HG02884 (cell line): ENCODE measurements around the gene SYDE1.
"Not testable (repeated sequence)": the region's sequence is repeated elsewhere in the genome, so short reads cannot be mapped to it uniquely, and the experiment has no call there.

ENCODE experiments used
- ATAC-seq: cut with Tn5 transposase; IDR thresholded peaks from one replicate; pipeline ENCODE4 v1.9.1; 2021; ENCODE audit warnings: mild to moderate bottlenecking, moderate library complexity; ENCODE audit not compliant: unreplicated experiment

Gene SYDE1, protein sequence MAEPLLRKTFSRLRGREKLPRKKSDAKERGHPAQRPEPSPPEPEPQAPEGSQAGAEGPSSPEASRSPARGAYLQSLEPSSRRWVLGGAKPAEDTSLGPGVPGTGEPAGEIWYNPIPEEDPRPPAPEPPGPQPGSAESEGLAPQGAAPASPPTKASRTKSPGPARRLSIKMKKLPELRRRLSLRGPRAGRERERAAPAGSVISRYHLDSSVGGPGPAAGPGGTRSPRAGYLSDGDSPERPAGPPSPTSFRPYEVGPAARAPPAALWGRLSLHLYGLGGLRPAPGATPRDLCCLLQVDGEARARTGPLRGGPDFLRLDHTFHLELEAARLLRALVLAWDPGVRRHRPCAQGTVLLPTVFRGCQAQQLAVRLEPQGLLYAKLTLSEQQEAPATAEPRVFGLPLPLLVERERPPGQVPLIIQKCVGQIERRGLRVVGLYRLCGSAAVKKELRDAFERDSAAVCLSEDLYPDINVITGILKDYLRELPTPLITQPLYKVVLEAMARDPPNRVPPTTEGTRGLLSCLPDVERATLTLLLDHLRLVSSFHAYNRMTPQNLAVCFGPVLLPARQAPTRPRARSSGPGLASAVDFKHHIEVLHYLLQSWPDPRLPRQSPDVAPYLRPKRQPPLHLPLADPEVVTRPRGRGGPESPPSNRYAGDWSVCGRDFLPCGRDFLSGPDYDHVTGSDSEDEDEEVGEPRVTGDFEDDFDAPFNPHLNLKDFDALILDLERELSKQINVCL

DNA sequence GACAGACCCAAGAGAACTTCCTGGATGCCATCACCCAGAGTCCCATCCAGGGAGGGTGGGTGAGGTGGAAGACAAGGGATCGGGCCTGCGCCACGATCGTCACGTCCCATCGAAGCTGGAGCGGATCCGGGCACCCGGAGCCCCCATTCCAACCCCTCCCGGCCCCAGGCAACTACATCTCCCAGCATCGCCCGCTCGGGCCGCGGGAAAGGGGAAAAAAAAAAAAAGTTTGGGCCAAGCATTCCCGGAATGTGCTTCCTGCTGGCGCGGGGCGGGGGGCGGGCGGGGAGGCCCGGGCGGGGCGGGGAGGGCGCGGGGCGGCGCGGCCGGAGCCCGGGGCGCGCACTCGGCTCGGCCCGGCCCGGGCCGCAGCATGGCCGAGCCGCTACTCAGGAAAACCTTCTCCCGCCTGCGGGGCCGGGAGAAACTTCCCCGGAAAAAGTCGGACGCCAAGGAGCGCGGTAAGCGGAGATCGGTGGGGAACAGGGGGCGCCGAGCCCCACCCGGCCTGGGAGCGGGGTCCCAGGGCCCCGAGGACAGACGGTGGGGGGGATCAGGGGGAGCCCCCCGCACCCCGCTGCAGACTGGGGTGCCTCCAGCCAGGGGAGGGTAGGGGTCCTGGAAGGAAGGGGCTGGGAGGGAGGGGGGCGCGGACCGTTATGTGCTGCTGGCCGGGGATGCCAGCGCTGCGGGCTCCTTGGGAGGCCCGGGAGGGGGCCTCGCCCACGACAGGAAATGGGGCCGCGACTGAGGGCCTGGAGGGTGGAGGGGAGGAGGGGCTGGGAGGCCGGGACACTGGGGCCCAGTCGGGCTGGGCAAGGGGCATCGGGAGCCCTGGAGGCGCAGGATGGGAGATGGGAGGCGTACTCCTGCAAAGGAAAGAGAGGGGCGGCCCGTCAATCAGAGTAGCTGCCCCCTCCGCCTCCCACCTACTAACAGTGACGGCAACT lies at the start of gene SYDE1:
Gene SYDE1, plus strand, starts transcription at position 341 of the 950 bp plus-strand sequence. Its CDS starts 33 bp downstream, at position 374.
- ATAC-seq, result no peak

DNA sequence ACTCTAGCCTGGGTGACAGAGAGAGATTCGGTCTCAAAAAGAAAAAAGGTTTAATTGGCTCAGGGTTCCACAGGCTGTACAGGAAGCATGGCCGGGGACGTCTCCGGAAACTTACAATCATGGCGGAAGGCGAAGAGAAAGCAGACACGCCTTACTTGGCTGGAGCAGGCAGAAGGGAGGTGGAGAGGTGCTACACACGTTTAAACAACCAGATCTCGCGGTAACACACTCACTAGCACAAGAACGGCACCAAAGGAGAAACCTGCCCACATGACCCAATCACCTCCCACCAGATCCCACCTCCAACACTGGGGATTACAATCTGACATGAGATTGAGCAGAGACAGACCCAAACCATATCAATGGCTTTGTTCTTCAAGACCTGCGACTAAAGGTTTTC lies 45.2 kb upstream of the SYDE1 start:
- no peak for ATAC-seq

DNA sequence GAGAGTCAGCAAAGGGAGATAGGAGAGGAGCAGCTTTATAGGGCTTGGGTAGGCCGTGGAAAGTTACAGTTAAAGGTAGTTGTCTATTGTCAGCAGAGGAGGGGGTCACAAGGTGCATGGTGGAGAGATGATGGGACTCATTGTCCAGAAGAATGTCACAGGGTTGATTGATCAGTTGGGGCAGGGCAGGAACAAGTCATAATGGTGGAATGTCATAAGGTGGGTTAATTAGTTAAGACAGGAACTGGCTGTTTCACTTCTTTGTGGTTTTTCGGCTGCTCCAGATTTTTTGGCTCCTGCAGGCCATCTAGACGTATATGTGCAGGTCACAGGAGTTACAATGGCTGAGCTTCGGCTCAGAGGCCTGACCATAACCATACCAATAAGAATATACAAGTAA lies 36.8 kb upstream of the SYDE1 start:
- not testable (repeated sequence) for ATAC-seq

DNA sequence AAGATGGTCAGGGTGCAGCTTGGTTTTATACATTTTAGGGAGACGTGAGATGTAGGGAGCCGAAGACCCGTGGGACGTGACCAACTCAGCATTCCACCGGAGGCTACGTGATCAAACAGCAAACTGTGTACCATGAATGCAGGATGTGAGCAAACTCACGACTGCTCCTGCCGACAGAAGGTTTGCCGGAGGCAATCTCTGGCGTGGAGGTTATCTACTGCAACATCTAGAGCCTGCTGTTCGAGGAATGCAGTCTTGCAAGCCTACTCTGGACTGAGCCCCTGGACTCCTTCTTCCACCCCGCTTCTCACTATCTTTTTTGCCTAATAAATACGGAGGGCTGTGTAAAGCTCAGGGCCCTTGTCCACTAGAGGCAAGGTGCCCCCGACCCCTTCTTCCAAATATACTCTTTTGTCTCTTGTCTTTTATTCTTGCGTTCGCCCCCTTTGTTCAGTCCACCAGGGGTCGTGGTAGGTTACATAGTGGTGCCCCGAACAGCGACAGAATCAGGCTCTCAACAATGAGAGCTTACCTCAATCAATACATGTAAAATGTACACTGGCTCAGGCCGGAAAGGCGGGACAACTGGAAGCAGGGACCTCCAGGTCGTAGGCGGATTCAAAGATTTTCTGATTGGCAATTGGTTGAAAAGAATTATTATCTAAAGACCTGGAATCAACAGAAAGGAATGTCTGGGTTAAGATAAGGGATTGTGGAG lies 34.1 kb upstream of the SYDE1 start:
- no peak for ATAC-seq

DNA sequence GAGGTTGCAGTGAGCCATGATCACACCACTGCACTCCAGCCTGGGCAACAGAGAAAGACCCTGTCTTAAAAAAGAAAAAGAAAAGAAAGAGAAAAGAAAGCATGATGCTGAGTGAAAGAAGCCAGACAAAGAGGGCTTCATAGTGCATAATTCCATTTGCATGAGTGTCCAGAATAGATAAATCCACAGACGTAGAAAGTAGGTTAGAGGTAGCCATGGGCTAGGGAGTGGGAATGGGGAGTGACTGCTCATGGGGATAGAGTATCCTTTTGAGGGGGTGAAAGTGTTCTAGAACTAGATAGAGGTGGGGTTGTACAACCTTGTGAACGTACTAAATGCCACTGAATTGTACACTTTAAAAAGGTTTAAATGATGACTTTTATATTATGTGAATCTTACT lies 32.8 kb upstream of the SYDE1 start:
- ATAC-seq, result no peak

DNA sequence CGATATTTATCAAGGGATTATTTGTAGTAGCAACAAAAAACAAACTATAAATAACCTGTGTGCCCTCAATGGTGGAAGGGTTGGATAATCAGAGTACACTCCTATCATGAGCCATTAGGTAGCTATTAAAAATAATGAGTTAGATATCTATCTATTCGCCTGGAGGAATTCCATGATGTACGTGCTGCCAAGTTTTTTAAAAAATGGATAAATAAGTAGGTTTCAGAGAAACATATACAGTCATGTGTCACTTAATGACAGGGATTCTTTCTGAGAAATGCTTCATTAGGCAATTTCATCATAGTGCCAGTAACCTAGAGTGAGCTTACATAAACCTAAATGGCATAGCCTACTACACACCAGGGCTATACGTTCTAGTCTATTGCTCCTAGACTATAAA lies 31.4 kb upstream of the SYDE1 start:
- ATAC-seq, result no peak

DNA sequence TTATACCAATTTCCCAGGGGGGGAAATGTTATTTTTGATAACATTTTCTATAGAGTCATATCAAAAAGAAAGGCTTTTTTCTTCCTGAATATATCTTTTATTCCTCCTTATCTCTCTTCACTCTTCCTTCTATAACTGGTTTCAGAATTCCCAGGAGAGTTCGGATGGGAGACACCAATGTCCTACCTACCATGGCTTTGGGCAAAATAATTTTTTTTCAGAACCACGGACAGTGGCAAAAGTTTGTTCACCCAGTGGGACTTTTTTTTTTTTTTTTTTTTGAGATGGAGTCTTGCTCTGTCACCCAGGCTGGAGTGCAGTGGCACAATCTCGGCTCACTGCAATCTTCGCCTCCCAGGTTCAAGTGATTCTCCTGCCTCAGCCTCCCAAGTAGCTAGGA lies 27.2 kb upstream of the SYDE1 start:
- not testable (repeated sequence) for ATAC-seq

DNA sequence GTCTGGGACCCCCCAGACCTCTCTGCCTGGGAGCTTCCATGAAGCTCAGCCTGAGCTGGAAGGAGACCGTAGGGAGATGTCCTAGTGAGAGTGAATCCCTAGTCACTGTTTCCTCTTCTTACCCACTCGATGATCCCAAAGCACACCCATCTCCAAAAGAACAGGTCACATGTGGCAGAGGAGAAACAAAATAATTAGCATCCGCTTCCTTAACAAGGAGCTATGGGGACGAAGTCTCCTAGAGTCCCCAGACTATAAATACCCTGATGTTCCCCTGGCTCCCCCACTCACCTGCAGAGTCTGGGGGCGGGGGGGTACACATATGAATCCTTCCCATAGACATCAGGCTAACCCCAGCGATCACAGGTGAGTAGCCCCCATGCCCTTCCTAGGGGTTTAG lies 25.3 kb upstream of the SYDE1 start, which contains the start of gene OR1I1:
Gene OR1I1, plus strand, starts transcription at position 301 of the 400 bp plus-strand sequence. CDS start 4,855 bp downstream, outside the sequence.
- no peak for ATAC-seq

DNA sequence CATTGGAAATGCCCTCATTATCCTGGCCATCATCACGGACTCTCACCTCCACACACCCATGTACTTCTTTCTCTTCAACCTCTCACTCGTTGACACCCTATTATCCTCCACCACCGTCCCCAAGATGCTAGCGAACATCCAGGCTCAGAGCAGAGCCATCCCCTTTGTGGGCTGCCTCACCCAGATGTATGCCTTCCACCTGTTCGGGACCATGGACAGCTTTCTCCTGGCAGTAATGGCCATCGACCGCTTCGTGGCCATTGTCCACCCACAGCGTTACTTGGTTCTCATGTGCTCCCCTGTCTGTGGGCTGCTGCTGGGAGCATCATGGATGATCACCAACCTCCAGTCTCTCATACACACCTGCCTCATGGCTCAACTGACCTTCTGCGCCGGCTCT lies 20.0 kb upstream of the SYDE1 start:
- ATAC-seq, result no peak

DNA sequence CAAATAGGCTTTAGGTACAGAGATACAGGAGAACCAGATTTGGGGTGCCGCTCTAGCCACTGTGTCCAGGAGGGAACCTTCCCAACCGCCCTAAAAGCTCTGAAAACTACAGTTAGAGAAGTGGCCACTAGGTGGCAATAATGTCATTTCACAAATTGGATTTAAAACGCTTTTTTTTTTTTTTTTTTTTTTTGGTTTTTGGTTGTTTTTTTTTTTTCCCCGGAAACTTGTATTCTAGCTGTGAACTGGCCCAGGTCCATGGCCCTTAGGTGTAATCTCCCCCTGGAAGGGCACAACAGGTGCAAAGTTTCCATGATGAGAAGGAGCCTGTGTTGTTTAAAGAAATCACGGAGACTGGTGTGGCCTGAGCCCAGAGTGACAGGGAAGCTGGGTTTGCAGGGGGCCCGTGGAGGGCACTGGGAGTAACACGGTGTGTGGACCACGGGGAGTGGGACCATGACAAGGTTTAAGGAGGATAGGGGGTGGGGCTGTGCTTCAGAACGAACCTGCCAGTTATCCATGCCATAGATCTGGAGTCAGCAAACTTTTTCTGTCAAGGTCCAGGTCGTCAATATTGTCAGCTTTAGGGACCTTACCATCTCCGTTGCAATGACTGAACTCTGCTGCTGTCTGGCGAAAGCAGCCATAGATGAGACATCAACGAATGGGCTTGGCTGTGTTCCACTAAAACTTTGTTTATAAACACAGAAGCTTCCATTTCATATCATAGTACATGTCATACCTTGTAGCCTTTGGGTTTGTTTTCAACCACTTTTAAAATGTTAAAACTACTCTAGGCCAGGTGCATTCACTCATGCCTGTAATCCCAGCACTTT lies 15.1 kb upstream of the SYDE1 start:
- no peak for ATAC-seq

DNA sequence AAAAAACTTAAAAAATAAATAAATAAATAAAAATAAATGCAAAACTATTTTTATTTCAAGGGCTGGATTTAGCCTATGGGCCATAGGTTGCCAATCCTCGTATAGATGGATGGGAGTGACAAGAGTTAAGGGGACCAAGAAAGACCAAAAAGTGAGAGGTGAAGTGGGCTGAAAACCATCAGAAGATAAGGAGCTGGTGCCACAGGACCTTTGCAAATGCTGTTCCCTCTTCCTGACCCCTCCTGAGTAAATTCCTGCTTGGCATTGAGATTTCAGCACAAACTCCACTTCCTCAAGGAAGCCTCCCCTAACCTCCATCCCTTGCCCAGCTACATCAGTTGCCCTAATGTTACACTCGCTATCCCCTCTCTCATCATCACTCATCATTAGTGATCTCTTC lies 14.2 kb upstream of the SYDE1 start:
- ATAC-seq, result no peak

DNA sequence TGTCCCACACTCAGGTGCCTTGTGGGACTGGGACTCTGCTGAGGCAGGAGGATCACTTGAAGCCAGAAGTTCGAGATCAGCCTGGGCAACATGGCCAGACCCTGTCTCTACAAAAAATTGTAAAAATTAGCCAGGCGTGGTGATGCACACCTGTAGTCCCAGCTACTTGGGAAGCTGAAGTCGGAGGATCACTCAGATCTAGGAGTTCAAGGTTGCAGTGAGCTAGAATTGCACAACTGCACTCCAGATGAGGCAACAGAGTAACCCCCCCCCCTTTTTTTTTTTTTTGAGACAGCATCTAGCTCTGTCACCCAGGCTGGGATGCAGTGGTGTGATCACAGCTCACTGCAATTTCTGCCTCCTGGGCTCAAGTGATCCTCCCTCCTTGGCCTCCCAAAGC lies 11.0 kb upstream of the SYDE1 start:
- no peak for ATAC-seq

DNA sequence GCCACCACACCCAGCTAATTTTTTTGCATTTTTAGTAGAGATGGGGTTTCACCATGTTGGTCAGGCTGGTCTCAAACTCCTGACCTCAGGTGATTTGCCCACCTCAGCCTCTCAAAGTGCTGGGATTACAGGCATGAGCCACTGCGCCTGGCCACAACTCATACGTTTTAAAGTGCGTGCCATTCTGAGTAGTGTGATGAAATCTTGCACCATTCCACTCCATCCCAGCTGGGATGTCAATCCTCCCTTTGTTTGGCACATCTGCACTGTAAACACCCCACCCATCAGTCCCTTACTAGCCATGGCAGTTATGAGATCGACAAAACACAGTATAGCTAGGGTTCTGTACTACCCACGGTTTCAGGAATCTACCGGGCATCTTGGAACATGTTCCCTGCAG lies 9.2 kb upstream of the SYDE1 start:
- not testable (repeated sequence) for ATAC-seq

DNA sequence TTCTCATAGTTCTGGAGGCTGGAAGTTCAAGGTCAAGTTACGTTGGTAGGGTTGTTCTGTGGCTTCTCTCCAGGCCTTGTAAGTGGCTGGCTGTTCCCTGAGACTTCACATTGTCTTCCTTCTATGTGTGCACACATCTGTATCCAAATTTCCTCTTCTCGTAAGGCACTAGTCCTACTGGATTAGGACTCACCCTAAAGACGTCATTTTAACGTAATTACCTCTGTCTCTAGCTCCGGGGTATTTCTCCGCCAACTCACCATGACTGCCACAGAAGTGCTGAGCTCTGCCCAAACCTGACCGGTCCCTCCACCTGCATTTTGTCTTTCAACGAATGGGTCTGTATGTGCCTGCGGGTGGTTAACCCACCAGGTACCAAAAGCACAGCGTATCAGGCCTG lies 8.7 kb upstream of the SYDE1 start:
- no peak for ATAC-seq

DNA sequence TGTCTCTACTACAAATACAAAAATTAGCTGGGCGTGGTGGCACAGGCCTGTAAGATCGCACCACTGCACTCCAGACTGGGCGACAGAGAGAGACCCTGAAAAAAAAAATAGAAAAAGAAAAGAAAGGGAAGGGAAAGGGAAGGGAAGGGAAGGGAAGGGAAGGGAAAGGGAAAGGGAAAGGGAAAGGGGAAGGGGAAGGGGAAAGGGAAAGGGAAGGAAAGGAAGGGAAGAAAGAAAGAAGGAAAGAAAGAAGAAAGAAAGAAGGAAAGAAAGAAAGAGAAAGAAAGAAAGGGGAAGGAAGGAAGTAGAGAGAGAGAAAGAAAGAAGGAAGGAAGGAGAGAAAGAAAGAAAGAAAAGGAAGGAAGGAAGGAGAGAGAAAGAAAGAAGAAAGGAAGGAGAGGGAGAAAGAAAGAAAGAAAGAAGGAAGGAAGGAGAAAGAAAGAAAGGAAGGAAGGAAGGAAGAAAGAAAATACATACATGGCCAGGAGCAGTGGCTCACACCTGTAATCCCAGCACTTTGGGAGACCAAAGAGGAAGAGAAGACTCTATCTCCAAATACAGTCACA lies 8.1 kb upstream of the SYDE1 start:
- ATAC-seq, result no peak

DNA sequence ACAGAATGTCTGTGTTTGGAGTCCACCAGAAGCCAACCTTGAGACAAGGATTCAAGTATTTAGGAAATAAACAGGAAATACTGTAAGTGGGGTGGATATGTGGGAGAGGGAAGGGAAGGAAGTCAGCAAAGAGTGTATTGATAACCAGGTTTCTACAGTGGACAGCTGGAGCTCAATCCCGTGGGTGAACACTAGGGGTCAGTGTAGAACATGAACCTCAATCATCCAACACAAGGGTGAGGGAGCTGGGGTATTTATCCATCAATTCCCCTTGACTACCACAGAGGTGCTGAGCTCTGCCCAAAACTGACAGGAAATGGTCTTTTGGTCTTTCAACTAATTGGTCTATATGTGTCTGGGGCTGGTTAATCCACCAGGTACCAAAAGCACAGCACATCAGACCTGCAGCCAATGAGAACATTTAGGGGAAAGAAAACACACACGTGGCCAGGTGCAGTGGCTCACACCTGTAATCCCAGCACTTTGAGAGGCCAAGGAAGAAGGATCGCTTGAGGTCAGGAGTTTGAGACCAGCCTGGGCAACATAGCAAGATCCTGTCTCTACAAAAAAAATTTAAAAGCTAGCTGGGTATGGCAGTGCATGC lies 5.6 kb upstream of the SYDE1 start:
- ATAC-seq, result no peak

DNA sequence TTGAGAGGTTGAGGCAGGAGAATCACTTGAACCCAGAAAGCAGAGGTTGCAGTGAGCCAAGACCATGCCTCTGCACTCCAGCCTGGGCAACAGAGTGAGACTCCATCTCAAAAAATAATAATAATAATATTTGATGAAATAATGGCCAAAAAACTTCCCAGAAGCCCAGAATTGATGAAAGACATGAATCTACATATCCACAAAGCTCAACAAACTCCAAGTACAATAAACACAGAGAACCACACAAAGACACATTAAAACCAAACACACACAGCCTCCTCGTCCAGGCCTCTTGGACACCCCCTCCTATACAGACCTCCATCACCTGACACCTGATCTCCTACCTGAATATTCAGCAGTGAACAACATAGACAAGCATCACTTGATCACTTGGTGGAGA lies 3.2 kb upstream of the SYDE1 start:
- no peak for ATAC-seq

DNA sequence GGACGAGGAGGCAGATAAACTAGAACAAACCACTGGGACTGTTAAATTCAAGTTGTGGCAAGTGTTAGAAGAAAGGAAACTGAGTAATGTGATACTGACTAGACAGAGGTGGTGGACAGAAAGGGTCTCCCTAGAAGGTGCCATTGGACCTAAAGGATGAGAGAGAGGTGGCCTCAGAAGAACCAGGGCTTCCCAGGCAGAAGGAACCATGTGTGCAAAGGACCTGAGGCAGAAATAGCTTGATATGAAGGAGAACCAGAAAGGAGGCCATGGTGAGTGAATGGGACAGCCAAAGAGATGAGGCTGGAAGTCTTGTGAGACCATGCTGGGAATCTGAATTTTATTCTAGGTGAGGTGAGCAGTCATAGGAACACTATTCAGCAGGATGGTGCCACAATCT lies 2.8 kb upstream of the SYDE1 start:
- no peak for ATAC-seq

DNA sequence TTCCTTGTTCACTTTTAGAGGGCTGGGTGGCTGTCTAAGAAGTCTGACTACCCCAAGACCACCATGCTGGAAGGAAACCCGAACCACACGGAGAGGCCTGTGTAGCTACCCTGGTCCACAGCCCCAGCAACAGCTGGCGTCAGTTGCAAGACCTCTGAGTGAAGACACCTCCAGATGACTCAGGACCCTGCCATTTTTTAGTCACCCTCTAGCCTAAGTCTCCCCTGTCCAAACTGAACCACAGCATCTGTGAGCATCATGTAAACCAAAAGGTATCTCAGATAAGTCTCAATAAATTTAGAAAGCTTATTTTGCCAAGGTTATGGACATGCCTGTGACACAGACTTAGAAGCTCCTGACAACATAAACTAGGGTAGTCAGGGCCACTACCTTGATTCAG lies 2.2 kb upstream of the SYDE1 start:
- ATAC-seq, result no peak
